ENCODE data around the gene TSPAN9. TPM values are rescaled to one million over a fixed set of nuclear protein-coding genes. Genes with fewer than 3 reads are reported as not detected.

TSPAN9 gene
- total and polyA plus RNA-seq, 2 of the 4 experiments (the other 2 are of a cell fraction) = 17.7 to 39.1 TPM

- no peak for TF ChIP-seq RFX5 (IDR thresholded peaks at IDR 0.05; ENCODE audit: low read depth, low read length)
- TF ChIP-seq MXI1 (IDR thresholded peaks at IDR 0.05; ENCODE audit: borderline replicate concordance, low read depth, low read length) = no peak
Measured at GRCh38 chr12:3141339-3142321, 64.5 kb downstream of the TSPAN9 start (continued).

- intact Hi-C loops (cut with micrococcal nuclease) (no loop called here), dilution Hi-C loops (cut with HindIII; ENCODE audit: low sequenced_read_pairs, unreplicated experiment) (no loop called here), in situ Hi-C loops (cut with MboI; ENCODE audit: low sequenced_read_pairs) (no loop called here)
- H3K4ac ChIP-seq (ENCODE audit: low read depth, low read length) = no peak overlapping the region
- peaks cover 0 to 3% of the 10 kb centered on the region in 2 experiments; a peak in 2 of 4 replicates for H3K79me1 ChIP-seq (ENCODE audit: low read depth in 1 of 2, low read length in 2 of 2)
- no peak for ATAC-seq (ENCODE audit: low read depth)
- H3K9ac ChIP-seq (ENCODE audit: low read depth, low read length) = no peak overlapping the region
- no peak overlapping the region for H2BK20ac ChIP-seq (ENCODE audit: low read depth, low read length)
- no peak overlapping the region for H3K4me3 ChIP-seq (ENCODE audit: insufficient read depth, low read depth, low read length)
- WGBS, 2 experiments (ENCODE audit: extremely low coverage in 2 of 2, insufficient read length in 1 of 2) = no CpG with 5 or more reads among the region's 14 CpGs
- no peak overlapping the region for H4K8ac ChIP-seq (ENCODE audit: low read depth in 2 of 2, low read length in 2 of 2)
- H2BK120ac ChIP-seq (ENCODE audit: low read depth, low read length) = no peak overlapping the region
- H3K9me3 ChIP-seq (ENCODE audit: control insufficient read depth, insufficient read depth, low read length) = no peaks in the 10 kb centered on the region
- H3K9me1 ChIP-seq (ENCODE audit: insufficient read depth, low read length) = peaks cover 3% of the 10 kb centered on the region; the same call in 1 of the 2 replicates
- H3K27ac ChIP-seq (ENCODE audit: insufficient read depth, low read length) = no peak overlapping the region
- H2AK5ac ChIP-seq (ENCODE audit: low read depth, low read length) = no peak overlapping the region
- DNase-seq = no peak
- no peaks in the 10 kb centered on the region for H3K27me3 ChIP-seq (ENCODE audit: control insufficient read depth, insufficient read depth, low read length)
- H3K36me3 ChIP-seq (ENCODE audit: control insufficient read depth, insufficient read depth, low read length) = no peaks in the 10 kb centered on the region
- no peak overlapping the region for H2AFZ ChIP-seq (replicated peaks; ENCODE audit: low read length, poor library complexity)
- no peak overlapping the region for H3K14ac ChIP-seq (replicated peaks; ENCODE audit: low read depth, low read length)
- no peak overlapping the region for H2BK5ac ChIP-seq (ENCODE audit: low read depth, low read length, poor library complexity, severe bottlenecking)
- ChIA-PET CTCF (no interaction called here), POLR2A (ENCODE audit: unreplicated experiment) (no interaction called here)
- H3K23ac ChIP-seq (ENCODE audit: low read depth, low read length) = no peak overlapping the region
- H3K4me1 ChIP-seq (ENCODE audit: control insufficient read depth, insufficient read depth, low read length) = peaks cover 4% of the 10 kb centered on the region; the same call in 1 of the 2 replicates
- H3K18ac ChIP-seq (ENCODE audit: low read depth, low read length) = no peak overlapping the region
- no peak overlapping the region for H3K56ac ChIP-seq (ENCODE audit: extremely low read depth, insufficient read depth, low read length)
- TF ChIP-seq RCOR1 (IDR thresholded peaks at IDR 0.05; ENCODE audit: insufficient replicate concordance, low read length) = no peak
- no peak for TF ChIP-seq CHD1 (IDR thresholded peaks at IDR 0.05; ENCODE audit: low read depth, low read length)
- no peak for TF ChIP-seq CTCF (conservative IDR thresholded peaks at IDR 0.05; ENCODE audit: low read depth, low read length)
- TF ChIP-seq ELK1 (IDR thresholded peaks at IDR 0.05; ENCODE audit: borderline replicate concordance, low read depth, low read length) = no peak
- TF ChIP-seq SMC3 (IDR thresholded peaks at IDR 0.05; ENCODE audit: low read depth, low read length) = no peak
- no peak for TF ChIP-seq CEBPB (IDR thresholded peaks at IDR 0.05; ENCODE audit: low read depth, low read length)
- TF ChIP-seq MAFK (IDR thresholded peaks at IDR 0.05; ENCODE audit: low read depth, low read length) = no peak
- no peak for TF ChIP-seq NFE2L2 (IDR thresholded peaks at IDR 0.05; ENCODE audit: low read depth, low read length)
- no peak for TF ChIP-seq FOS (IDR thresholded peaks at IDR 0.05; ENCODE audit: low read depth, low read length)
- TF ChIP-seq MAZ (IDR thresholded peaks at IDR 0.05; ENCODE audit: borderline replicate concordance, low read depth, low read length) = no peak
- no peak overlapping the region for H3K4me2 ChIP-seq (ENCODE audit: low read depth, low read length)
- BruUV-seq (replicated peaks) = no TSS peak
- H2AK9ac ChIP-seq (replicated peaks; ENCODE audit: low read depth, low read length, poor library complexity) = no peak overlapping the region
- no peak overlapping the region for H2BK15ac ChIP-seq (ENCODE audit: low read depth, low read length)
- no peak overlapping the region for H4K5ac ChIP-seq (ENCODE audit: low read depth, low read length)
- H4K20me1 ChIP-seq (ENCODE audit: insufficient read depth, low read length) = peaks cover 19% of the 10 kb centered on the region
- H4K91ac ChIP-seq (ENCODE audit: insufficient read depth, low read depth, low read length) = no peak overlapping the region
Measured at GRCh38 chr12:3142386-3142785, 65.2 kb downstream of the TSPAN9 start.
